Liver (tissue), 9 donors: ENCODE results near the gene TOR1A. TPM values are rescaled to one million over a fixed set of nuclear protein-coding genes. Genes with fewer than 3 reads are reported as not detected.
A peak's percentile ranks its signal among the peaks of the same experiment; 100 is the strongest.

Source experiments
- DNase-seq: peaks from one replicate; pipeline ENCODE4 v3.0.0-alpha.2; 2017; ENCODE audit warnings: low spot score
- H3K27ac ChIP-seq, 2 donors: one replicate each; pipeline ENCODE4 v1.7.0; 2013; ENCODE audit warnings: inconsistent platforms in 2 of 2, low read length in 2 of 2, control low read depth in 1 of 2, low read depth in 1 of 2, mild to moderate bottlenecking in 1 of 2
- H3K27me3 ChIP-seq, 4 donors: one replicate each; pipeline versions ENCODE4 v1.6.1 to v1.7.0; 2013; ENCODE audit warnings: low read length in 3 of 4, inconsistent platforms in 1 of 4, mild to moderate bottlenecking in 1 of 4, moderate library complexity in 1 of 4; ENCODE audit not compliant: control insufficient read depth in 4 of 4, insufficient read depth in 4 of 4
- H3K36me3 ChIP-seq, 4 donors: one replicate each; pipeline versions ENCODE4 v1.6.1 to v1.7.0; 2013; ENCODE audit warnings: low read length in 3 of 4, mild to moderate bottlenecking in 3 of 4, low read depth in 1 of 4, moderate library complexity in 1 of 4; ENCODE audit not compliant: control insufficient read depth in 4 of 4, insufficient read depth in 3 of 4
- H3K4me1 ChIP-seq, 4 donors: one replicate each; pipeline versions ENCODE4 v1.6.1 to v1.7.0; 2013; ENCODE audit warnings: low read length in 3 of 4, mild to moderate bottlenecking in 3 of 4, moderate library complexity in 1 of 4; ENCODE audit not compliant: control insufficient read depth in 4 of 4, insufficient read depth in 4 of 4
- H3K4me3 ChIP-seq, 3 donors: one replicate each; pipeline versions ENCODE4 v1.6.1 to v1.7.0; 2013; ENCODE audit warnings: low read length in 3 of 3, control low read depth in 1 of 3, low read depth in 1 of 3, mild to moderate bottlenecking in 1 of 3
- H3K9ac ChIP-seq, 2 donors: one replicate each; pipeline ENCODE4 v1.7.0; 2013; ENCODE audit warnings: low read length in 2 of 2, mild to moderate bottlenecking in 2 of 2, moderate library complexity in 2 of 2, control low read depth in 1 of 2, low read depth in 1 of 2
- H3K9me3 ChIP-seq, 4 donors: one replicate each; pipeline versions ENCODE4 v1.6.1 to v1.7.0; 2013; ENCODE audit warnings: low read length in 3 of 4; ENCODE audit not compliant: control insufficient read depth in 4 of 4
- EGR1 ChIP-seq, 2 donors: IDR thresholded peaks; 2 replicates each; pipeline ENCODE4 v1.6.1; 2016 to 2018; ENCODE audit warnings: antibody characterized with exemption in 2 of 2, low read depth in 2 of 2
- FOXA1 ChIP-seq: IDR thresholded peaks from 2 replicates; pipeline ENCODE4 v1.6.1; 2016; ENCODE audit warnings: antibody characterized with exemption
- FOXA2 ChIP-seq: IDR thresholded peaks from 2 replicates; pipeline ENCODE4 v1.6.1; 2016; ENCODE audit warnings: antibody characterized with exemption
- GABPA ChIP-seq, 2 donors: IDR thresholded peaks in 1 of 2; conservative IDR thresholded peaks in 1 of 2; 2 replicates each; pipeline ENCODE4 v1.6.1; 2016; ENCODE audit warnings: antibody characterized with exemption in 2 of 2, mild to moderate bottlenecking in 1 of 2, moderate library complexity in 1 of 2
- HNF4A ChIP-seq, 2 donors: conservative IDR thresholded peaks; 2 replicates each; pipeline ENCODE4 v1.6.1; 2016; ENCODE audit warnings: antibody characterized with exemption in 2 of 2, mild to moderate bottlenecking in 2 of 2
- HNF4G ChIP-seq: IDR thresholded peaks from 2 replicates; pipeline ENCODE4 v1.6.1; 2016; ENCODE audit warnings: antibody characterized with exemption
- JUND ChIP-seq, 2 donors: IDR thresholded peaks; 2 replicates each; pipeline ENCODE4 v1.6.1; 2016; ENCODE audit warnings: antibody characterized with exemption in 2 of 2
- NR2F2 ChIP-seq: IDR thresholded peaks from 2 replicates; pipeline ENCODE4 v1.6.1; 2016; ENCODE audit warnings: antibody characterized with exemption
- RAD21 ChIP-seq, 2 donors: IDR thresholded peaks; 2 replicates each; pipeline ENCODE4 v1.6.1; 2016; ENCODE audit warnings: antibody characterized with exemption in 2 of 2, mild to moderate bottlenecking in 2 of 2
- RXRA ChIP-seq, 2 donors: IDR thresholded peaks; 2 replicates each; pipeline ENCODE4 v1.6.1; 2017 to 2018; ENCODE audit warnings: antibody characterized with exemption in 2 of 2, mild to moderate bottlenecking in 1 of 2
- SP1 ChIP-seq: IDR thresholded peaks from 2 replicates; pipeline ENCODE4 v1.6.1; 2018; ENCODE audit warnings: antibody characterized with exemption, mild to moderate bottlenecking
- TAF1 ChIP-seq: conservative IDR thresholded peaks from 2 replicates; pipeline ENCODE4 v1.6.1; 2016; ENCODE audit warnings: antibody characterized with exemption, mild to moderate bottlenecking
- YY1 ChIP-seq: IDR thresholded peaks from 2 replicates; pipeline ENCODE4 v1.6.1; 2016; ENCODE audit warnings: antibody characterized with exemption, mild to moderate bottlenecking
- WGBS: extraction: QIAGEN DNeasy Blood & Tissue Kit; methylation state at CpG from one replicate; pipeline ENCODE4 v1.1.7; 2013; 5-methylcytosine and 5-hydroxymethylcytosine counted together
- polyA plus RNA-seq, 2 donors: library from polyadenylated mRNA; stranded (reverse) in 1 of 2; unstranded in 1 of 2; fragments of 200-250 nt in 1 of 2; fragments of >200 nt in 1 of 2; fragmentation: Nextera tagmentation in 1 of 2; extraction: Ambion mirVana in 1 of 2; gene quantifications; one replicate each; pipeline versions ENCODE4 v1.2.1 to v1.2.3, GENCODE V29; 2013 to 2015
- total RNA-seq, 2 donors: library from RNA; depleted of rRNA; stranded (reverse); fragments of >200 nt; gene quantifications; one replicate each; pipeline ENCODE4 v1.2.3, GENCODE V29; 2014
- TF ChIP-seq, protein P1 (sequence below): fragments of 150-350 bp; IDR thresholded peaks from 2 replicates; pipeline ENCODE4 v1.5.1; 2017; ENCODE audit warnings: improper control_type of control experiment, low read depth, low read length; ENCODE audit not compliant: missing input control
- TF ChIP-seq, protein P2 (sequence below): IDR thresholded peaks from 2 replicates; pipeline ENCODE4 v1.6.1; 2016; ENCODE audit warnings: antibody characterized with exemption
- TF ChIP-seq, protein P3 (sequence below): IDR thresholded peaks from 2 replicates; pipeline ENCODE4 v1.6.1; 2016; ENCODE audit warnings: antibody characterized with exemption
- TF ChIP-seq, protein P4 (sequence below): IDR thresholded peaks from 2 replicates; pipeline ENCODE4 v1.6.1; 2016; ENCODE audit warnings: antibody characterized with exemption
- donor health status: healthy.
- donor health status: healthy.
- donor health status: healthy.
- donor health status: healthy.
- donor health status: healthy.

The TOR1A gene
- total and polyA plus RNA-seq, 4 donors = 18.3 to 34.0 (median 29.8) TPM

DNA sequence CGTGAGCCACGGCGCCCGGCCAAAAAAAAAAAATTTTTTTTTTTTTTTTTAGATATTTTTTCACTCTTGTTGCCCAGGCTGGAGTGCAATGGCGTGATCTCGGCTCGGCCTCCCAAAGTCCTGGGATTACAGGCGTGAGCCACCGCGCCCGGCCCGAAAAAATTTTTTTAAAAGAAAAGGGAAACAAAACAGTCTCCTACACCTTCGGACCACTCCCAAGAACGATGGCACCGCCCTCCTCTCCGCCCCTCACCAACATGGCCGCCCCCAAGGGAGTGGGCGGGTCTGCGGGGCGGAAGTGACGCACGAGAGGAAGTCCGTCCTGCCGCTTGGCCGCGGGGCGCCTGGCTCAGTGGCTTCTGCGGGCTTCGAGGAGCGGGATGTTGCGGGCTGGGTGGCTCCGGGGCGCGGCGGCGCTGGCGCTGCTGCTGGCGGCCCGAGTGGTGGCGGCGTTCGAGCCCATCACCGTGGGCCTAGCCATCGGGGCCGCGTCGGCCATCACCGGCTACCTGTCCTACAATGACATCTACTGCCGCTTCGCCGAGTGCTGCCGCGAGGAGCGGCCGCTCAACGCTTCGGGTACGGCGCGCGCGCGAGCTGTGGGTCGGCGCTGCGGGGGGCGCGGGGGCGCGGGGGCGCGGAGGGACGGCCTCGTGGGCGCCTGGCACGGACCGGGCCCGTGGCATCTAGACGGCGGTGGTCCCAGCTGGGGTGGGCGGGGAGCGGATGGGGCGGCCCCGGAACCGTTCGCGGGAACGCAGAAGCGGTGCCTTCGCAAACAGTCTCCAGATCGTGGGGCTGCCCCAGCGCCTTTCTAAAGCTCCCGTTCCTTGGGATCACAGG lies 20.9 kb downstream of the TOR1A start, which contains the start of gene TOR1B:
Gene TOR1B, plus strand, starts transcription at position 352 of the 843 bp plus-strand sequence. Its CDS starts 29 bp downstream, at position 381.
- peak within 1 kb of the TSS; percentile 78 to 88 for H3K27ac ChIP-seq
- H3K36me3 ChIP-seq = peaks cover 0 to 7% (median 2%) of the 10 kb centered on the region in 4 donors
- WGBS = under 1% methylated on average over 93 of the region's 93 CpGs
- peak within 1 kb of the TSS; percentile 75 to 79 for H3K9ac ChIP-seq
- no peaks in the 10 kb centered on the region for H3K27me3 ChIP-seq
- peaks cover 3 to 9% (median 7%) of the 10 kb centered on the region in 4 donors for H3K4me1 ChIP-seq
- peak within 1 kb of the TSS; percentile 69 to 80 (median 72) for H3K4me3 ChIP-seq
- TF ChIP-seq JUND (IDR thresholded peaks at IDR 0.05) (no peak), GABPA (IDR thresholded peaks at IDR 0.05 in 1 of 2, conservative IDR thresholded peaks at IDR 0.05 in 1 of 2) (peak; percentile 76 to 92), EGR1 (IDR thresholded peaks at IDR 0.05; ENCODE audit: low read depth in 2 of 2) (peak; percentile 83 to 91), HNF4A (conservative IDR thresholded peaks at IDR 0.05) (no peak), YY1 (peak; percentile 99), RAD21 (IDR thresholded peaks at IDR 0.05) (peak in 1 of 2 donors; percentile 19), TAF1 (peak; percentile 64), SP1 (peak; percentile 37)
- TF ChIP-seq, protein P1, sequence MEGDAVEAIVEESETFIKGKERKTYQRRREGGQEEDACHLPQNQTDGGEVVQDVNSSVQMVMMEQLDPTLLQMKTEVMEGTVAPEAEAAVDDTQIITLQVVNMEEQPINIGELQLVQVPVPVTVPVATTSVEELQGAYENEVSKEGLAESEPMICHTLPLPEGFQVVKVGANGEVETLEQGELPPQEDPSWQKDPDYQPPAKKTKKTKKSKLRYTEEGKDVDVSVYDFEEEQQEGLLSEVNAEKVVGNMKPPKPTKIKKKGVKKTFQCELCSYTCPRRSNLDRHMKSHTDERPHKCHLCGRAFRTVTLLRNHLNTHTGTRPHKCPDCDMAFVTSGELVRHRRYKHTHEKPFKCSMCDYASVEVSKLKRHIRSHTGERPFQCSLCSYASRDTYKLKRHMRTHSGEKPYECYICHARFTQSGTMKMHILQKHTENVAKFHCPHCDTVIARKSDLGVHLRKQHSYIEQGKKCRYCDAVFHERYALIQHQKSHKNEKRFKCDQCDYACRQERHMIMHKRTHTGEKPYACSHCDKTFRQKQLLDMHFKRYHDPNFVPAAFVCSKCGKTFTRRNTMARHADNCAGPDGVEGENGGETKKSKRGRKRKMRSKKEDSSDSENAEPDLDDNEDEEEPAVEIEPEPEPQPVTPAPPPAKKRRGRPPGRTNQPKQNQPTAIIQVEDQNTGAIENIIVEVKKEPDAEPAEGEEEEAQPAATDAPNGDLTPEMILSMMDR = no peak
- no peaks in the 10 kb centered on the region for H3K9me3 ChIP-seq
- peak; percentile 98 for DNase-seq

DNA sequence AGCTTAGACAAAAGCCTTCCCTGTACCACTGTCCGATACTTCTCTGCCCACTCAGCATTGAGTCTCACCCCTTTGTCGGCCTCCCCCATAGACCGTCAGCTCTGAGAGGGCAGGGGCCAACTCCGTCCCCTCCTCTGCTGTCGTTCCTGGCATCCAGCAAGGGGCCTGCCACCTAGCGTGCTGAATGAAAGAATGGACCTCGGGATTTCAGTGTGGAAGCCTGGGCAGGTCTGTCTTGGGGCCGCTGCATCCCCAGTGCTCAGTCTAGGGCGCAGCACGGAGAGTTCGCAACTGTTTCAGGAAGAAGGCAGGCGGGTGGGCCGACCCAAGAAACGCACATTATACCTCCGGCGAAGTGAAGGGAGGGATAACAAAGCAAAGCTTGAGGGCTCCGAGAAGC lies 22.4 kb downstream of the TOR1A start:
- 91% methylated on average over 17 of the region's 17 CpGs for WGBS
- peaks cover 0 to 2% (median 0%) of the 10 kb centered on the region in 4 donors for H3K36me3 ChIP-seq

More for the DNA sequence above, 22.4 kb downstream of the TOR1A start:
- Histone ChIP-seq H3K9ac (no peak overlapping the region), H3K9me3 (no peaks in the 10 kb centered on the region), H3K4me1 (peaks cover 3 to 9% (median 7%) of the 10 kb centered on the region in 4 donors), H3K4me3 (no peak overlapping the region), H3K27ac (no peak overlapping the region), H3K27me3 (no peaks in the 10 kb centered on the region)
- DNase-seq = no peak
- TF ChIP-seq FOXA1 = no peak
- no peak for TF ChIP-seq TAF1
- TF ChIP-seq, protein P2, sequence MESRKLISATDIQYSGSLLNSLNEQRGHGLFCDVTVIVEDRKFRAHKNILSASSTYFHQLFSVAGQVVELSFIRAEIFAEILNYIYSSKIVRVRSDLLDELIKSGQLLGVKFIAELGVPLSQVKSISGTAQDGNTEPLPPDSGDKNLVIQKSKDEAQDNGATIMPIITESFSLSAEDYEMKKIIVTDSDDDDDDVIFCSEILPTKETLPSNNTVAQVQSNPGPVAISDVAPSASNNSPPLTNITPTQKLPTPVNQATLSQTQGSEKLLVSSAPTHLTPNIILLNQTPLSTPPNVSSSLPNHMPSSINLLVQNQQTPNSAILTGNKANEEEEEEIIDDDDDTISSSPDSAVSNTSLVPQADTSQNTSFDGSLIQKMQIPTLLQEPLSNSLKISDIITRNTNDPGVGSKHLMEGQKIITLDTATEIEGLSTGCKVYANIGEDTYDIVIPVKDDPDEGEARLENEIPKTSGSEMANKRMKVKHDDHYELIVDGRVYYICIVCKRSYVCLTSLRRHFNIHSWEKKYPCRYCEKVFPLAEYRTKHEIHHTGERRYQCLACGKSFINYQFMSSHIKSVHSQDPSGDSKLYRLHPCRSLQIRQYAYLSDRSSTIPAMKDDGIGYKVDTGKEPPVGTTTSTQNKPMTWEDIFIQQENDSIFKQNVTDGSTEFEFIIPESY = no peak
- TF ChIP-seq EGR1 (IDR thresholded peaks at IDR 0.05; ENCODE audit: low read depth in 2 of 2) = no peak
- no peak for TF ChIP-seq NR2F2
- no peak for TF ChIP-seq FOXA2
- TF ChIP-seq SP1 = no peak
- TF ChIP-seq GABPA (IDR thresholded peaks at IDR 0.05 in 1 of 2, conservative IDR thresholded peaks at IDR 0.05 in 1 of 2) = no peak
- TF ChIP-seq, protein P1 = no peak
- TF ChIP-seq JUND (IDR thresholded peaks at IDR 0.05) = no peak
- TF ChIP-seq YY1 = no peak
- no peak for TF ChIP-seq RXRA (IDR thresholded peaks at IDR 0.05)
- TF ChIP-seq, protein P3, sequence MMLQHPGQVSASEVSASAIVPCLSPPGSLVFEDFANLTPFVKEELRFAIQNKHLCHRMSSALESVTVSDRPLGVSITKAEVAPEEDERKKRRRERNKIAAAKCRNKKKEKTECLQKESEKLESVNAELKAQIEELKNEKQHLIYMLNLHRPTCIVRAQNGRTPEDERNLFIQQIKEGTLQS = no peak
- TF ChIP-seq, protein P4, sequence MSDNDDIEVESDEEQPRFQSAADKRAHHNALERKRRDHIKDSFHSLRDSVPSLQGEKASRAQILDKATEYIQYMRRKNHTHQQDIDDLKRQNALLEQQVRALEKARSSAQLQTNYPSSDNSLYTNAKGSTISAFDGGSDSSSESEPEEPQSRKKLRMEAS = no peak
- TF ChIP-seq HNF4G = no peak
